ENCODE results near the gene UBE2V1.
"Not testable (repeated sequence)": the region's sequence is repeated elsewhere in the genome, so short reads cannot be mapped to it uniquely, and the experiment has no call there.

The UBE2V1 gene

GRCh38 chr20:50115041-50115512 lies 2.1 kb upstream of the UBE2V1 start:
- DNase-seq, result no peak

GRCh38 chr20:50113420-50114224 lies 672 bp upstream of the UBE2V1 start:
- no peak for DNase-seq

- no peak for DNase-seq
Observed at GRCh38 chr20:50111829-50112495, 988 bp downstream of the UBE2V1 start.

- DNase-seq, result no peak
Observed at GRCh38 chr20:50111120-50111828, 1.7 kb downstream of the UBE2V1 start.

GRCh38 chr20:50110141-50111047 lies 2.6 kb downstream of the UBE2V1 start:
- DNase-seq, result no peak

- DNase-seq, result no peak
Observed at GRCh38 chr20:50108556-50109235, 4.3 kb downstream of the UBE2V1 start.

- no peak for DNase-seq
Observed at GRCh38 chr20:50107796-50108331, 5.1 kb downstream of the UBE2V1 start.

- DNase-seq, result no peak
Observed at GRCh38 chr20:50107086-50107660, 5.8 kb downstream of the UBE2V1 start.

- DNase-seq, result not testable (repeated sequence)
Observed at GRCh38 chr20:50106669-50107068, 6.3 kb downstream of the UBE2V1 start.

- not testable (repeated sequence) for DNase-seq
Observed at GRCh38 chr20:50103464-50104107, 9.4 kb downstream of the UBE2V1 start.

GRCh38 chr20:50102551-50102950 lies 10.4 kb downstream of the UBE2V1 start:
- DNase-seq, result not testable (repeated sequence)

- DNase-seq, result no peak
Observed at GRCh38 chr20:50101887-50102286, 11.1 kb downstream of the UBE2V1 start.

GRCh38 chr20:50101281-50101680 lies 11.7 kb downstream of the UBE2V1 start:
- no peak for DNase-seq

GRCh38 chr20:50100552-50100951 lies 12.4 kb downstream of the UBE2V1 start:
- DNase-seq, result no peak

- DNase-seq, result no peak
Observed at GRCh38 chr20:50099565-50099991, 13.4 kb downstream of the UBE2V1 start.

- DNase-seq, result no peak
Observed at GRCh38 chr20:50099113-50099512, 13.8 kb downstream of the UBE2V1 start.

GRCh38 chr20:50098259-50098658 lies 14.7 kb downstream of the UBE2V1 start:
- no peak for DNase-seq

- DNase-seq, result no peak
Observed at GRCh38 chr20:50097843-50098242, 15.1 kb downstream of the UBE2V1 start.

- no peak for DNase-seq
Observed at GRCh38 chr20:50096237-50096636, 16.7 kb downstream of the UBE2V1 start.

GRCh38 chr20:50095476-50096078 lies 17.4 kb downstream of the UBE2V1 start:
- no peak for DNase-seq
